NCI-H82 (cell line): ENCODE measurements around the gene SCN7A.
"Not testable (repeated sequence)": the region's sequence is repeated elsewhere in the genome, so short reads cannot be mapped to it uniquely, and the experiment has no call there.

Source experiments
- DNase-seq: peaks from one replicate; lab custom pipeline; 2025; lab: John Stamatoyannopoulos, UW

SCN7A gene

DNA sequence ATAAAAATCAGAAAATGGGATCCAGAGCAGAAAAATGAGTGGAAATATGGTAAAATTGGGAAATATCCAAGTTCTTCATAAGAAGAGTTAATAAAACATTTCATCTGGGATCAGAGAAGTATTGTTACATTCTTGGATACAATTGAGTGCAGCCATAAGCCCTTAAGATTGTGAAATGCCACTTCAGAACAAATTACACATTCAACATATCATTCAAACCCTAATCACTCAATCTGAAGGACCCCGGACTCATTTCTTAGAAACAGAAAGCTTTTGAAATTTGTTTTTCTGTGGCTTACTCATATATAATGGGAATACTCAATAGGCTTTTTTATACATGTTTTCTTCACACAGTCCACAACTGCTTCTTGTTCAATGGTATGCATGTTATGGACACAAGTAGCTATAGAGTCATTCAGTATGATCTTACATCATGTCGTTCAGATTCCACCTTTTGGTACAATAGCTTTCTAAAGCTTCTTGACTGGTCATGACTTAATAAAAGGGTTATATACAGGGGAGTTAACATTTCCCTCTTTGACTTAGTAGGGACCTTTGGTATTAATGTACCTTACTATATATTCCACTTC, 39.9 kb downstream of the SCN7A start:
- DNase-seq = no peak

DNA sequence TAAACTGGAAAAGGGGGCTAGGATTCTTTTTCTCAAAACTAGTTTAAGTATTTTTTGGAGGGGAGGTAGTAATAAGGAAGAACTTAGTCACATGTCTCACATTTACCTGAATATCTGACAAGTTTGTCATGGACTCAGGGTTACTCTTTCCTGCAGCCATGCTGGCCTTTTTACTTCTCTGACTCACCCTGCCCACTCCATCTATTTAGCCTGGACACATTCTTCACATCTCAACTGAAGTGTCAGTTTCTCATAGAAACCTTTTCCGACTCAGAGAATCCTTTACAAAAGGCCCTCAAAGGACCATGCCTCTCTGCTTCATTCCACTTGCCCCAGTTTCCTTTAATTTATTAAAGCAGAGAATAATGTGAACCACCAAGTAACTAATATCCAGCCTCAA, 42.6 kb downstream of the SCN7A start:
- no peak for DNase-seq

DNA sequence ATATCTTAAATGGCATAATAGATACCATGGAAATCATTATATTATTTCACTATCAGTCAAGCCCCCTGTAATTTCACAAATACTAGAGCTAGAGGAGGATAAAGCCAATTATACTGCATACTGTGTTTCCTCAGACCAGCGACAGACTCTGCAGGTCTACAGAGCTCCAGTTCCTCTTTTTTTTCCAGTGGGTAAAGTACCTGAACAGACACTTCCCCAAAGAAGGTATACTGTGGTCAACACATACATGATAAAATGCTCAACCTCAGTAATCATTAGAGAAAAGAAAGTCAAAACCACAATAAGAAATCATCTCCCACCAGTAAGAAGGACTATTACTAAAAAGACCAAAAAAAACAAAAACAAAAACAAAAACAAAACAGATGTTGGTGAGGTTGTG, 44.6 kb downstream of the SCN7A start:
- DNase-seq = no peak

DNA sequence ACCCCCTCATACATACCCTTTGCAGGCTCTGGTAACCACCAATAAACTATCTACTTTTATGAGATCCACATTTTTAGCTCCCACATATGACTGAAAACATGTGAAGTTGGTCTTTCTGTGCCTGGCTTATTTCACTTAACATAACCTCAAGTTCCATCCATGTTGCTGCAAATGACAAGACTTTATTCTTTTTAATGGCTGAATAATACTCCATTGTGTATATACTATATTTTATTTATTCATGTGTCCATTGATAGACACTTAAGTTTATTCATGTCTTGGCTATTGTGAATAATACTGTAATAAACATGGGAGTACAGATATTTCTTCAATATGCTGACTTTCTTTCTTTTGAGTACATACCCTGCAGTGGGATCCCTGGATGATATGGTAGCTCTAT, 45.9 kb downstream of the SCN7A start:
- DNase-seq = no peak

DNA sequence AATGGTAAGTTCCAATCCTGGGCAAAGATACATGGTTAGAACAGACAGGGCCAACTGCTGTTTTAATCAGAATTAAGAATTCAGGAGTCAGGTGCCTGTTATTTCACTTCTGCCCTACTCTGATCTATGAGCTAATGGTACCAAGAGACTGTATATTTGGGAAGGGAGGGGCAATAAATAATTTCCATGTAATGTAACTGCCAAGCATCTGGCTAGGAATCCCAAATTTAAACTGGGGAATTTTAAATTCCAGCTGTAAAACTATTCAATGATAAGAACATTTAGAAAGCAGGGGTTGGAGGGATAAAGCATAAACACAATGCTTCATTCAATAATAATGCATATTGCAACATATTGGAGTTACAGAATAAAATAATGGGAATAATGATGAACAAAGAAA, 49.7 kb downstream of the SCN7A start:
- no peak for DNase-seq

DNA sequence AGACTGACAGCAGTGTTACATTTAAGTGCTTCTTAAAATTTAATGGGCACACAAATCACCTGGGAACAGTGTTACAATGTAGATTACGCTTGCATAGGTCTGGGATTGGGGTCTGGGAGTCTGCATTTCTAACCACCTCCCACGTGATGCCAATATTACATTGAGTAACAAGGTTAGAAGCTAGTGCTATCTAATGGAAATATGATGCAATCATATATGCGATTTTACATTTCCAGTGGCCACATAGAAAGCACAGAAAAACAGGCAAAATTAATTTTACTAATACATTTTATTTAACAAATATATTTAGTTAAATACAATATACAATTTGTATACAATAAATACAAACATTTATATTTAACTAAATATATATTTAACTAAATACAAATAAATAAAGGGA, 53.7 kb downstream of the SCN7A start:
- no peak for DNase-seq

- DNase-seq = no peak
Observed at GRCh38 chr2:166439078-166439477, 55.0 kb downstream of the SCN7A start.

DNA sequence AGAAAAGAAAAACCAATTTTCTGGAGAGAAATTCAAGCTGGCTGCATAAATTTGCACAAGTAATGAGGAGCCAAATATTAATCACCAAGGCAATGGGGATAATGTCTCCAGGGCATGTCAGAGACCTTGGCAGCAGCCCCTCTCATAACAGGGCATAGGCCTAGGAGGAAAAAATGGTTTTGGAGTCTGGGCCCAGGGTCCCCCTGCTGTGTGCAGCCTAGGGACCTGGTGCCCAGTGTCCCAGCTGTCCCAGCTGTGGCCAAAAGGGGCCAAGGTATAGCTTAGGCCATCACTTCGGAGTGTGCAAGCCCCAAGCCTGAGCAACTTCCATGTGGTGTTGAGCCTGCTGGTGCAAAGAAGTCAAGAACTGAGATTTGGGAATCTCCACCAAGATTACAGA, 57.1 kb downstream of the SCN7A start:
- no peak for DNase-seq

GRCh38 chr2:166436189-166436588, 57.9 kb downstream of the SCN7A start:
- DNase-seq = no peak

DNA sequence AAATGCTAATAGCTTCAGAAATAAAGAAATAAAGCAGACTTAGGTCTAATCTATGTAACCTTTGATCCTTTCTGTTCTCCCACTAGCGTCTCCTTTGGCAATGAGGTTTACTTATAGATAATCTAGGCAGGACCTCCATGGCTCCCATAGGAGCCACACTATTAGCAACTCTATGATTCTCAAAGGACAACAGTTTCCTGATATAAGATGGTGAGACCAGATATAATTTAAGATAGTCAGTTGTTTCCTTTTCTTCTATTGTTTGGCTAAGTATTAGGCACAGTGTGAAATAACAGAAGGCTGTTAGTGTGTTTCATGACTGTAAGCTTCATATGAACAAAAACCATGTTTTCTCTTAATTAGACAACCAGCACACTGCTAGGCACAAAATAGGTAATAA, 59.6 kb downstream of the SCN7A start:
- DNase-seq = no peak

GRCh38 chr2:166433457-166433856, 60.6 kb downstream of the SCN7A start:
- no peak for DNase-seq

- no peak for DNase-seq
Observed at GRCh38 chr2:166432331-166432730, 61.7 kb downstream of the SCN7A start.

DNA sequence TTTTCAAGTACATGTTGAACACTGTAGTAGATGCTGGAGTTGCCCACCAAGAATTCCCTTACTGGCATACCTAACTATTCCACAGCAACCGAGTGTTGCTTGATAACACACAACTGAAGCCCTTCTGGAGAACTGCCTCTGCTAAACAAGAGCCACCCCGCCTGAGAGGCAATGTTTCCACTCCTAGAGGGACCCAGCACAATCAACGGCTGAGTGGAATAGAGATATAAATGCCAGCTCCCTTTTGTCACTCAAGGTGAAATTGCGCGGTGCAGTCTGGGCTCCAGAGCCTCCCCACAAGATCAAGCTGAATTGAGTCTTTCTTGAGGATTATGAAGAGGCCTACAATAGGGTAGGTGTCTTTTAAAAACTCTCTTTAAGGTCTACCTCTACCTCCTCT, 69.2 kb downstream of the SCN7A start:
- DNase-seq = no peak

GRCh38 chr2:166419616-166419934, 74.5 kb downstream of the SCN7A start:
- DNase-seq = peak; percentile 52

GRCh38 chr2:166418853-166419615, 75.0 kb downstream of the SCN7A start:
- no peak for DNase-seq

- DNase-seq = peak; percentile 50
Observed at GRCh38 chr2:166417669-166418068, 76.4 kb downstream of the SCN7A start.

GRCh38 chr2:166413255-166413654, 80.8 kb downstream of the SCN7A start:
- DNase-seq = no peak

DNA sequence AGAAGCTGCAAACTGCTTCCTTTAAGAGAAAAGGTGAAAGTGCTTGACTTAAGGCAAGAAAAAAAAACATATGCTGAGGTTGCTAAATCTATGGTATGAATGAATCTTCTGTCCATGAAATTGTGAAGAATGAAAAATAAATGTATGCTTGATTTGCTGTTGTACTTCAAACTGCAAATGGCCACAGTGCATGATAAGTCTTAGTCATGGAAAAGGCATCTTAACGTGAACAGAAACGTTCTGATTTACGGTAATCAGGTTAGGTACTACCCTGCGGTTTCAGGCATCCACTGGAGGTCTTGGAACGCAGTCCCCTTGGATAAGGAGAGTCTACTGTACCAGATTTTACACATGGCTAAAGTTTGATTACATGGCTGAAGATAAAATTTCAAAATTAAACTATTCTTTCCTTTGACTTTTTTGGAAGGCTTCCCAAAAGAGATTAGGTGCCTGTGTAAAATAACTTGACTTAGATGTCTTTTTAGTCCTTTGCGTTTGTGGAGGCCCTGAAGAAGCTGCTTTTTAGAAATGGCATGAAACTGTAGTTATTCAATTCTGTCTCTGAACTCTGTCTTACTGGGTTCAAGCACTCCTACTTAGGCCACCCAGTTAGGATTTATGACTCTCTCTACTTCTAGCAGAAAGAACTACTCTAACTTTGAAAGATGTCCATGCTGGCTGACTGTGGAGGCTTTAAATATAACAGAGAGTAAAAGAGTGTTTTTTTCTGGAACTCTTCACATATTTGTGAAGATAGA, 82.4 kb downstream of the SCN7A start:
- no peak for DNase-seq

DNA sequence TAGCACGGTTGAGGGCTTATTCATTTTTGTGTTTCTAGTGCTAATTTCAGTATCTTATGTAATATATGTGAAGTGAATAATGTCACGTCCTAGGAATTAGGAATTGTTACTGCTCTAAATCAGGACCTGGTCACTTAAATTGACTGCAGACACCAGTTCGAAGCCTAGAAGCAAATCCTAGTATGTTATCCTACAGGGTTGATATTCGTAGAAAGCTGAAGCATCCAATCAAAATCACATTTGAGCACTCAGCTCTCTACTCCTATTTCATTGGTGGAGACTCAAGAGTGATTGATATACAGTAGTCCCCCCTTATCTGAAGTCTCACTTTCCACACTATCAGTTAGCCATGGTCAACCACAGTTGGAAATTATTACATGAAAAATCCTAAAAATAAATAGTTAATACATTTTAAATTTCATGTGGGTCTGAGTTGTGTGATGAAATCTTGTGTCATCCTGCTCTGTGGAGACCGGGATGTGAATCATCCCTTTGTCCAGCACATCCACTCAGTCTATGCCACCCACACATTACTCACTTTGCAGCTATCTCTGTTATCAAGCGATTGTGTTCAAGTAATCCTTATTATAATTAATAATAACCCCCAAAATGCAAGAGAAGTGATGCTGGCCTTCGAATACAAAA, 83.1 kb downstream of the SCN7A start:
- DNase-seq = no peak

GRCh38 chr2:166407746-166408145, 86.3 kb downstream of the SCN7A start:
- DNase-seq = not testable (repeated sequence)

- DNase-seq = no peak
Observed at GRCh38 chr2:166406374-166406773, 87.7 kb downstream of the SCN7A start.

GRCh38 chr2:166405569-166405926, 88.5 kb downstream of the SCN7A start:
- no peak for DNase-seq
